DND-41 (cell line): ENCODE results near the gene RNMT.

Source experiments
- CTCF ChIP-seq: IDR thresholded peaks from 2 replicates; pipeline ENCODE4 v1.5.1; 2012; ENCODE audit warnings: borderline replicate concordance, low read length, moderate library complexity, mild to moderate bottlenecking; ENCODE audit not compliant: poor library complexity, severe bottlenecking; ENCODE audit errors: extremely low read depth
- EZH2 ChIP-seq: IDR thresholded peaks from 3 replicates; pipeline ENCODE4 v1.6.1; 2012; ENCODE audit warnings: borderline replicate concordance, low read depth, mild to moderate bottlenecking, moderate library complexity, low read length, inconsistent platforms; ENCODE audit not compliant: severe bottlenecking

- peak; percentile 37 for TF ChIP-seq CTCF
- no peak for TF ChIP-seq EZH2
Observed at GRCh38 chr18:13800505-13801259, 74.2 kb downstream of the RNMT start.
